ENCODE measurements around the gene ZBTB21.

The ZBTB21 gene

DNA sequence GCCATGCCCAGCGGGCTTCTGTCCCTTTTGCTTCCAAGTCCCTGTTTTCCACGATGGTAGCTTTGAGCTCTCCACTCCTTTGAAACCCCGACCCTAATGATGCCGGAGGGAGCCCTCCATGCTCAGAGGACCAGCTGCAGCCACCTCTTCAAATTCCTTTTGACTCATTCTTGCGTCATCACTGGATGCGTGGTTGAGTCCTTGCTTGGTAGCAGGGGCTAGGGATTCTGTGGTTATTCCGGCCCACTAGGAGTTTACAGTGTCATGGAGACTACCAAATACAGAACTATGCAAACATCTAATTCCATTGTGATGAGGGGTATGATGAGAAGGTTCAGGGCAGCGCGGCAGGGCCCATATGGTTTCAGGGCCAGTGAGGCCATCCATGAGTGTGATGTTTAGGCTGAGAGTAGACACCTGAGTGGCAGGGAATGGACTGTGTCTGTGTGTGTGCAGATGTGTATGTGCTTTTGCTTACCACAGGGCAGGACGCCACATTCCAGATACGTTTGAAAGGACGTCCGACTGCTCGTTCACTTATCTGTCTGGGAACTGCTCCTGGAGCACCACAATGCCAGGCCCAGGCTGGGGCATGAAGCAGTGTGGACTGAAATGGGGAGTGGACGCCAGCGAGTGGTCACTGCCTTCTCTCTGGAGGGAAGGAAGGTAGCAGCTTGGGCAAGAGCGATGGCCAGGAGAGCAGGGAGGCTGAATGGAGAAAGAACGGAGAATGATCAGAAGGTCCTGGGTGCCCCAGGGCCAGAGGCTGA is 30.4 kb upstream of the ZBTB21 start:
- in situ Hi-C loops (cut with HindIII; ENCODE audit: low sequenced_read_pairs) = no loop called here

DNA sequence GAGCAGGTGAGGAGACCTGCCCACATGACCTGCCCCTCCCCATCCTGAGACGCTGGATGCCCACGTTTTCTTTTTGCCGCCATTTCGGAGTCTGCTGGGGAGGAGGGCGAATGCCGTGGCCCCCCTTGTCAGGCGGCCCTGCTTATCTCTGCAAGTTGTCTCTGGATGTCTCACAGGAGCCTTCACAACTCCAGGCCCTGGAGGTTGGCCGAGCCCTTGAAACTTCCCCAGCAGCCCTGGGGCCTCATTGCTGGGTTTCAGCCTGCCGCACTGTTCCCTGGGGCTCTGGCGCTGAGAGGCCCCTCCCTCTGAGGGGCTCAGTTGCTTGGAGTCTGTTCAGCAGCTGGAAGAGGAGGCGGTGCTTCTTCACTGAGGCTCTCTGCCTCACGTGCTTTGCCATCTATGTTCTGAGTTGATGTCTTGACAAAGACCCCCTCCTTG is 29.8 kb upstream of the ZBTB21 start:
- in situ Hi-C loops (cut with HindIII; ENCODE audit: low sequenced_read_pairs) = no loop called here

DNA sequence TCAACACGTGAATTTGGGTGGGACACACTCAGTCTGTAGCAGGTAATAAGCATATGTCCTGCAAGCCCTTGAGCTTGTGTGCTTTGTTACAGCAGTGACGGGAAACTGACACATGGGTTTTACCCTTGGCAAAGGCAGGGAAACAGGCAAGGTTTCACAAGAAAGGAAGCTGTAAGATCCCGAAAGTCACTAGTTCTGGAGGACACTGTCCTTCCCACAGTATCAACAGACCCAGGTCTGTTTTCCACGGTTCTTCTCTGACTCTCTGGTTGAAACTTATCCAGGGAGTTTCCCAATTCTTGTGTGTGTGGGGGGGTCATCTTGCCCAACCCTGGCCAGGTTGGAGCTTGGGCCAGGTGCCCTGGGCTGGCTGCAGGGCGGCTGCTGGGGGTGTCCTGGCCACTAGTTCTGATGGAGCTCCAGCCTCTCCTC is 29.3 kb upstream of the ZBTB21 start:
- in situ Hi-C loops (cut with HindIII; ENCODE audit: low sequenced_read_pairs) = no loop called here

DNA sequence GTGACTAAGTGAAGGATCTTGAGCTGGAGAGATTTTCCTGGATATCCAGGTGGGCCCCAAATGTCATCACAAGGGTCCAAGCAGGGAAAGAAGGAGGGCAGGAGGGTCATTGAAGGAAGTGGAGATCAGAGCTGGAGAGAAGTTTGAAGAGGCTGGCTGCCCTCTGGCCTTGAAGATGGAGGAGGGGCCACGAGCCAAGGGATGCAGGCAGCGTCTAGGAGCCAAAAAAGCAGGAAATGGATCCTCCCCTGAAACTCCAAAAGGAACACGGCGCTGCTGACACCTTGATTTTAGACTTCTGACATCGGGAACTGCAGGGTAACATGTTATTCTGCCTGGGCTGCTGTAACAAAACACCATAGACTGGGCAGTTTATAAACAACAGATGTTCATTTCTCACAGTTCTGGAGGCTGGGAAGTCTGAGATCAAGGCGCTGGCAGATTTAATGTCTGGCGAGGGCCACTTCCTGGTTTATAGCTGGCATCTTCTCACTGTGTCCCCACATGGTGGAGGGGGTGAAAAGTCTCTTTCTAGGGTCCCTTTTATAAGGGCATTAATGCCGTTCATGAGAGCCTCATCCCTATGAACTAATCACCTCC is 28.8 kb upstream of the ZBTB21 start:
- in situ Hi-C loops (cut with HindIII; ENCODE audit: low sequenced_read_pairs) = no loop called here

DNA sequence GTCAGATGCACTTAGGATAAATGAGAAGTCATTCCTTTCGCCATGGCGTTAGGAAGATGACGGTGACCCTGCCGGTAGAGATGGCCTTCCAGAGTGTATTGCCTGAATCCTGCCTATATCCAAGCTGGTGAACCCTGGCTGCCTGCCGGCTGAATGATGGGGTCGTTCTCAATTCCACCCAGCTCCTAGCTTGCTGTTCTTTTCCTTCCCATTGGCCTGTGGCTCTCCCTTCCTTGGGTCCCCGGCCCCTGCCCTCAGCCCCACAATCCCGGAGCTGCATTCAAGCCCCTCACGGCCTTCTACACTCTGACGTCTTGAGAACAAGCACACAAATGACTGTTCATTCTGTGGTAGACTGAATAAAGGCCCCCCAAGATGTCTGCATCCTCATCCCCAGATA is 28.2 kb upstream of the ZBTB21 start:
- in situ Hi-C loops (cut with HindIII; ENCODE audit: low sequenced_read_pairs) = no loop called here

DNA sequence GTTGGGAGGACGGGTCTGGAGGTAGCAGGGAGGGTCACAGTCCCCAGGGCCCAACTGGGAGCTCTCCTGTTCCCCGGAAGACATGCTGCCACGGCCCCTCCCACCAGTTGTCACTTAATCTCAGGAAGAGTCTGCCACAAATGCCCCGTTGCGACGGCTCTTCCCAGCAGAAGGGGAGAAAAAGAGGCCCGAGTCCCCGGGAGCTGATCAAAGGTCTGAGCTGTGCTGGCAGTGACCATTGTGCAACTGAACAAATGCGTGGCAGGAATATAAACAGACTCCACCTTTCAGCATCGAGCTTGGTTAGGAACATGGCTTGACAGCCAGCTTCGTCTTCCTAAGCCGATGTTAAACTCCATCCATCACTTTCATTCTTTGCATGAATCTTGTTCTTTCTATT is 27.8 kb upstream of the ZBTB21 start:
- in situ Hi-C loops (cut with HindIII; ENCODE audit: low sequenced_read_pairs) = no loop called here

DNA sequence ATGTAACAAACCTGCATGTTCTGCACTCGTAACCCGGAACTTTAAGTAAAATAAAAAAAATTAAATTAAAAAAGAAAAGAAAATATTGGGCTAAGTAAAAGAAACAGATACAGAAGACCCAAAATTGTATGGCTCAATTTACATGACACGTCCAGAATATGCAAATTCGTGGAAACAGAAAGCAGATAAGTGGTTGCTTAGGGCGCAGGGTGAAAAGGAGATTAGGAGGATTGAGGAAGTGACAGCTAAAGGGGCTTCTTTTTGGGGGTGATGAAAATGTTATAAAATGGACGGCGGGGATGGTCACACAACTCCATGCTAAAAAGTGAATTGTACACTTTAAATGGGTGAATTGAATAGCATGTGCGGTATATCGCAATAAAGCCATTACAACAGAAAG is 27.4 kb upstream of the ZBTB21 start:
- in situ Hi-C loops (cut with HindIII; ENCODE audit: low sequenced_read_pairs) = no loop called here

DNA sequence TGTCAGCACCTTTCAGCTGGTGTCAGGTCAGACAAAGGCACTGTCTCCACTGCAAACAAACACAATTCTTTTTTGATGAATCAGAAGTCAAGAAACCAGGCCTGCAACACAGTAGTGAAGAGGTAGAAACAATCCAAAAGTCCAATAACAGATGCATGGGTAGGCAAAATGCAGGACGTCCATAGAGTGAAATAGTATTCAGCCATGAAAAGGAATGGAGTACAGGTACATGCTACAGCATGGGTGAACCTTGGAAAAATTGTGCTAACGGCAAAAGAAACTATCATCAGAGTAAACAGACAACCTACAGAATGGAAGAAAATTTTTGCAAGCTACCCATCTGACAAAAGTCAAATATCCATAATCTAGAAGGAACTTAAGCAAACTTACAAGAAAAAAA is 26.2 kb upstream of the ZBTB21 start:
- in situ Hi-C loops (cut with HindIII; ENCODE audit: low sequenced_read_pairs) = no loop called here

DNA sequence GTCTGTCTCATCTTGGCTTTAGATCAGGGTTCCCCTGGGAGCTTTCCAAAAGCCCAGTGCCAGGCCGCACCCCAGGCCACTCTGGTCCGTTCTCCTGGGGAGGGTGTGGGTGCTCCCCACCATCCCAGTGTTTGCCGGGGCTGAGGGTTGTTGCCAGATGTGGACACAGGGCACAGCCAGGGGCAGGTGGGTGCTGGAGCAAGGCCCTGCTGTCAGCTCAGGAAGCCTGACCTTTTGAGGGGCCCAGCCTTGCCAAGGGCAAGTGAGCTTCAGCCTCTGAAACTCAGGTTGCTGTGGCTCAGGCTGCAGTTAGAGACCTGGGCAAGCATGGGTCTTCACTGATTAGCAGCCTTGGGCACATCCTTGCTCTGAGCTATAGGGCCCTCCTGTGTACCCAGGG is 22.8 kb upstream of the ZBTB21 start:
- in situ Hi-C loops (cut with HindIII; ENCODE audit: low sequenced_read_pairs) = no loop called here

DNA sequence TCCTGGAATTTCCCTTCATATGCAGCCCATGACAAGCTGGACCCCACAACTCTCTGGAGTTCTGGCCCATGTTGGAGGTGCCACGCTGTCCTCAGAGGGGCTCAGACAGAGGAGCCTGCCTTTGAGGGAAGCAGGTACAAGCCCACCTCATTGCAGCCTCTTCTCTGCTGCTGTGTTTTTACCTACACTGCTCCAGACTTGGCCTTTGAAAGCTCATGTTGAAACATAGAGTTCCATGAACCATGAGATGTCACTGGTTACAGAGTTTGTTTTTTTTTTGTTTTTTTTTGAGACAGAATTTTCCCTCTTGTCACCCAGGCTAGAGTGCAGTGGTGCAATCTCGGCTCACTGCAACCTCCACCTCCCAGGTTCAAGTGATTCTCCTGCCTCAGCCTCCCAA is 22.1 kb upstream of the ZBTB21 start:
- in situ Hi-C loops (cut with HindIII; ENCODE audit: low sequenced_read_pairs) = no loop called here

DNA sequence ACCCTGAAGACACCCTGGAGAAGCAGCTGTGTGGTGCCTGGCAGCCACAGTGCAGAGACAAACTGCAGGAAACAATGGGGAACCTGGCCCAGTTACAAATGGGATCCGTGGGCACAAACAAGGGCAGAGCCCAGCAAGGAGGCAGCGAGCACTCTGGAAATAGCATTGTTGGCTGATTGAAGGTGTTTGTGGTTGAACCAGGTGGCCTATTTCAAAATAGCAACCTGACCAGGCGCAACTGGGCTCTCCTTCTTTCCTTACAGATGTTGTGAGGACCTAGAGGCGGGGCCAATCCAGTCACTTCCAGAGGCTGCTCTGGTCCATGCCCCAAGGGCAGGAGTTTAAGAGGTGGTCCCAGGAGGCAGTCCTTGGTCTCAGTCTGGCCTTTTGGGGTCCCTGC is 21.7 kb upstream of the ZBTB21 start:
- in situ Hi-C loops (cut with HindIII; ENCODE audit: low sequenced_read_pairs) = no loop called here

DNA sequence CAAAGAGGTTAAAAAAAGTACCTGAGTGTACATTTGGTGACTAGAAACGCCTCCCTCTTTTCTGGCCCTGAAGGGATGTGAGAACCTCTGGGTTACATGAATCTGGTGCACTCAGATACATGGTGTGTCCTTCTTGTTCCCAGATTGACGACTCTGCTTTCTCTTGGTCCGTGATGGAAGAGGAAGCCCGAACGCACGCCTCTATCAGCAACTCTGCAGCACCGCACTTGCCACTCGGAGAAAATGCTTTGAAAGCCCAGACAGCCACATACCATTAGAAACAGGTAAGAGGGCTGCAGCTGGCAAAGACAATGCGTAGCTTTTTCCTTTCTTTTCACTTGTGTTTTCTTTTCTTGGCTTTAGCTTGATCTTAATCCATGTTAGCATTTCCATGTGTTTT is 21.1 kb upstream of the ZBTB21 start:
- in situ Hi-C loops (cut with HindIII; ENCODE audit: low sequenced_read_pairs) = no loop called here

DNA sequence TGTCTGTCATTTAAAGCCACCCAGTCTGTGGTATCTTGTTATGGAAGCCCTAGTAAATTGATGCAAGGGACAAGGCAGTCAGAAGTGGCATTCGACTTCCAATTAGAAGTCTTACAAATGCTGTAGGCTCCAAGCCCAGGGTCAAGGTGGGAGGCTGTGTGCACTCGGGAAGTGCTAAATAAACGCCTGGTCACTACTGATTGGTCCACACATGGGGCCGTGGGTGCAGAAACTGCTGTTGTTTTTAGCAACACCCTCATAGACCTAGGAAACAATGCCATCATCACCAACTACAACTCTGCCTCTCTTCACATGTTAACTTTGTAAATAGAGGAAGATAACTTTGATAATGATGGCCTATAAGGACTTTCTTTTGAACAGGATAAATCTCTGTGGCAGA is 20.2 kb upstream of the ZBTB21 start:
- in situ Hi-C loops (cut with HindIII; ENCODE audit: low sequenced_read_pairs) = no loop called here

DNA sequence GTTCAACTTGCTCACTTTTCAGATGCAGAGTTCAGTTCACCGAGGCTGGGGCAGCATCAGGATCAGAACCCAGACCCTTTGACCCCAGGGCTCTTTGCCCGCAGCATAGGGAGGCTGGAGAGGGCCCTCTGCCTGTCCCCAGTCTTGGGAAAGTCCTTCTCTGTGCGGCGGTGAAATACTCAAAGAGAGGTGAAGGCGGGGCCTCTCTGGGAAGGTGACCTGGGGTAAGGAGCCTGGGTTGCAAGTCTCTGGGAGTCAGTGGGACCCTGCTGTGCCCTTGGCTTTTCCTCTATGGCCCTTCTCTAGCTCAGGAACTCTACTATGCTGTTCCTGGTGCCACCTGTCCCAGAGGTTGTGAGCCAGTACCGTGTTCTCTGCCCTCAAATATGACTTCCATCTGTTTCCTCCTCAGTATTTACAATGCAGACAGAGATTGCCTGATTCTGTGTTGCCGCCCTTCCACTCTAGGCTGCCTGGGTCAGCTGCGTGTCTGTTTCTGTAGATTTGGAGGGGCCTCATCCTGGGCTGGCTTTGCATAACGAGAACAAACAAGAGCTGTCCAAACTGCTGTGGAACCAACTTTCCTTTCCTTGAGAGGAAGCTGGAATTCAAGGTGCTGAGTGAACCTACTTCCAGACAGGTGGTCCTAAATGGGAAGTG is 18.7 kb upstream of the ZBTB21 start:
- in situ Hi-C loops (cut with HindIII; ENCODE audit: low sequenced_read_pairs) = no loop called here

DNA sequence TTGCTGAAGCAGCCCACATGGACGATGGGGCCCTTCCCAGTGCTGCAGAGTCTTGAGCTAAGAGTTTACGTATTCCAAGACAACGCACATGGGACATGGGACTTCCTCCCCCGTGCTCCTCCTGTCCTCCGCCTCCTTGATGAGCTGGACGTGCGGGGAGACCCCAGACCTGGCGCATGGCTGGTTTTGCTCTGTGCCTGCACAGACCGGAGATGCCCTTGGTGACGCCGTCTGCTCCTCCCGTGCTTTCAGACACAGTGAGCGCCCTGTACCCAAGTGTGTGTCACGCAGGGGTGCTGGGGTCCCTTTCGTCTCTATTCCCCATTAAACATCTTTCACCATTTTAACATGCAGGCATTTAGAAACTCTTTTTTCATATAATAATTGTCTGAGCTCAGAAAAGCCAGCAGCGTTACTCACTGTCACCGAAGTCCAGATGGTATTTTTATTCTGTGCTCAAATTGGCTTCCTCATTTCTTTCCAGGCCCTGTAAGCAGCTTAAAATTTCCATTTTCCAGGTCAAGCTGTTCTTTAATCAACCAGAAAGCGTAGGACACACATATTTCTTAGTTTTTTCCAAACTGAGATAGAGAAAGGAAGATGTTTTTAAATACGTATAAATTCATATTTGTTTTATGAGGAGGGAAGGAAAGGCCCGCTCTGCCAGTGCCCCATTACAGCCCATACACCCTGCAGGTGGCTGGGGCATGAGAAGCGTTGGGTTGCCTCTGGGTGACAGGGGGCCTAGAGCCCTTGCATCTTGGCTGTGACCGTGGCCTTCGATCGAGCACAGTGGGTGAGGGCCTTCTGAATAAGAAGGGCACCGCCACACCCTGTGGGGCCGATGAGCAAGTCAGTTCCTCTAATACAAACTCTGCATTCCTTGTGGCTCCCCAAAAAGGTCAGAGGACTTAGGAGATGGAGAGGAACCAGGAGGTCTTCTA is 17.9 kb upstream of the ZBTB21 start:
- in situ Hi-C loops (cut with HindIII; ENCODE audit: low sequenced_read_pairs) = no loop called here

DNA sequence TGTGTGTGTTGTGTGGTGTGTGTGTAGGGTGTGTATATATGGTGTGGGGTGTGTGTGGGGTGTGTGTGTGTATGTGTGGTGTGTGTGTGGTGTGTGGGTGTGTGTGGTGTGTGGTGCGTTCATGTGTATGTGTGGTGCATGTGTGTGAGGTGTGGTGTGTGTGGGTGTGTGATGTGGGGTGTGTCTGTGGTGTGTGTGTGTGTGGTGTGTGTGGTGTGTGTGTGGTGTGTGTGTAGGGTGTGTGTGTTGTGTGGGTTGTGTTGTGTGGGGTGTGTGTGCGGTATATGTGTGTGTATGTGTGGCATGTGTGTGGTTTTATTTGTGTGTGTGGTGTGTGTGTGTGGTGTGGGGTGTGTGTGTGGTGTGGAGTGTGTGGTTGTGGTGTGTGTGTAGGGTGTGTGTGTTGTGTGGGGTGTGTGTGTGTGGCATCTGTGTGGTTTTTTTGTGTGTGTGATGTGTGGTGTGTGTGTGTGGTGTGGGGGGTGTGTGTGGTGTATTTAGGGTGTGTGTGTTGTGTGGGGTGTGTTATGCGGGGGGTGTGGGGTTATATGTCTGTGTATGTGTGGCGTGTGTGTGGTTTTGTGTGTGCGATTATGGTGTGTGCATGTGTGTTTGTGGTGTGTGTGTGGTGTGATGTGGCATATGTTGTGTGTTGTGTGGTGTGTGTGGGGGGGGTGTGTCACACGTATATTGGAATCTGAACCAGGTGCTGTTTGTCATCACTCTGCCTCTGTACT is 17.1 kb upstream of the ZBTB21 start:
- in situ Hi-C loops (cut with HindIII; ENCODE audit: low sequenced_read_pairs) = no loop called here

DNA sequence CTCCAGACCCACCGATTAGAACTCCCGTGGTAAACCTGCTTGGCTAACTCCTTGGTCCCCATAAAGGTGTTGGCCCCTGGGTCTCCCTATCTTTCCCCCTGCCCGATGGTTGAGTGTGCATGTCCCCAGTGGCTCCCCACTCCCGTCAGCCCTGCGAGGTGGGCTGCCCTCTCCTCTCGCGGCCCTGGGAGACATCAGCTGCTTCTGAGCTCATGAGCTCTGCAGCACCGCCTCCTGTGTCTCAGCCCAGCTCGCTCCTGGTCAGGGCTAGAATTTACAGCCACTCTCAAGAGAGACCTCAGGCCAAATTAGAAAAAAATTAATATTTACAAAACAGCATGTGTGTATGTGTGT is 15.9 kb upstream of the ZBTB21 start:
- in situ Hi-C loops (cut with HindIII; ENCODE audit: low sequenced_read_pairs) = no loop called here

DNA sequence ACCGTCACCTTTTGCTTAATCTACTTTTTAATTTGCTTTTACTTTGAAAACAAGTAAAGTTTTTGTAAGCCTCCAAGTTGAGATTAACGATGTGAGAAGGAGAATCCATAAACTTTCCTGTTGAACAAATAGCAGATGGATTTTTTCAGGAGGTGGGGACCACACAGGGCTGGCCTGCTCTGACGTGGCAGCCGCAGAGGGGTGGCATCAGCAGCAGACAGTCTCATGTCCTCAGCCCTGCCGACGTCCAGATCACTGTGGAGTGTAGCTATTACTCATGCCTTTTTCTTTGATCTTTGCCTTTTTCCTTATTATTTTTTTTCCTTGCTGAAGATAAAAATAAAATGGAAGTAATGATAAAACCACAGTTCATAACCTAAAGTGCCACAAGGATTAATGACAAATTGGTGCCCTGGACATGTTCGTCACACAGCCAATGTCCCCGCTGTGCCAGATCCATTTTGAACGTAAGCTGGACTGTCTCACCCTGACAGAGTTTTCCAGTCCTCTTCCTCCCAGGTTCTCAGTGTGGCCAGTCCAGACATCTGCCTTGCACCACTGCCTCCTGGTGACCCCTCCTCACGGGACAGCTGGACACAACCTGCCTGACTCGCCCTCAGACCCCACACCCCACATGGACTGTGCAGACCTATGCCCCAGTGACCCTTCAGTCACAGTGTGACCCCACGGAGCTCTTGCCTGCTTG is 15.4 kb upstream of the ZBTB21 start:
- in situ Hi-C loops (cut with HindIII; ENCODE audit: low sequenced_read_pairs) = no loop called here

DNA sequence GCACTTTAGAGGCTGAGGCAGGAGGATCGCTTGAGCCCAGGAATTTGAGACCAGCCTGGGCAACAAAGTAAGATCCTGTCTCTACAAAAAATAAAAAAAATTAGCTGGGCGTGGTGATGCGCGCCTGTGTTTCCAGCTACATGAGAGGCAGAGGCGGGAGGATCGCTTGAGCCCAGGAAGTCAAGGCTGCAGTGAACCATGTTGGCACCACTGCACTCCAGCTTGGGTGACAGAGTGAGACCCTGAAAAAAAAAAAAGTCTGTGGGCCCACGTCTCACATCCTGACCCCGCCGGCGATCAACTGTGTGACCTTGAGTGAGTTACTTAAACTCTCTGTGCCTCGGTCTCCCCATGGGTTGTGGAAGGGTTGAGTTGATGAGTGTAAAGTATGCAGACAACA is 12.7 kb upstream of the ZBTB21 start:
- in situ Hi-C loops (cut with HindIII; ENCODE audit: low sequenced_read_pairs) = no loop called here

DNA sequence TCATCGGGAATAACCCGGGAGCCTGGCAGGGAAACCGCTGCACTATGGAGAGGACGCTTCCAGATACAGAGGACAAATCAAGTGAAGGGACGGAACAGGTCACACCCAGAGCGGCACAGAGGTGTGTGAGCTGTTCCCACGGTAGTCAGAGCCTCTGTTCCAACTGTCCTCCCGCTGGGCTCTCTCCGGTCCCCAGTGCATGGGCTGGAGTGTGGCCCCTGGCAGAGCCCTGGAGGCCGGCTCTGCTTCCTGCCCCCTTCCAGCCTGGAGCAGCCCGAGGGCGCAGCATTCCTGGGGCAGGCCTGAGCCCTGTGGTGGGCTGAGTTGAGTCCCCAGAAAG is 11.9 kb upstream of the ZBTB21 start:
- in situ Hi-C loops (cut with HindIII; ENCODE audit: low sequenced_read_pairs) = no loop called here
